Measurements from ENCODE around the gene CCDC17.

CCDC17 gene

GRCh38 chr1:45583666-45584350 lies 40.0 kb downstream of the CCDC17 start, which contains the start of gene NASP:
Gene NASP (plus strand): TSS chr1:45584041. CDS start chr1:45584147, 106 bp downstream.
- peak; percentile 92 for DNase-seq (ENCODE audit: low spot score)

GRCh38 chr1:45583264-45583665 lies 40.6 kb downstream of the CCDC17 start:
- DNase-seq (ENCODE audit: low spot score): peak; percentile 97

GRCh38 chr1:45574105-45574626 lies 49.7 kb downstream of the CCDC17 start:
- DNase-seq (ENCODE audit: low spot score): no peak

- no peak for DNase-seq (ENCODE audit: low spot score)
Measured at GRCh38 chr1:45573231-45573804, 50.5 kb downstream of the CCDC17 start.

- no peak for DNase-seq (ENCODE audit: low spot score)
Measured at GRCh38 chr1:45570631-45571030, 53.2 kb downstream of the CCDC17 start.

All from activated CD4-positive, alpha-beta T cell treated with anti-CD3 and anti-CD28 coated beads, Interleukin-2, Interleukin-4, amounts not matched to agents 100 ng/mL and 50 ng/mL, durations not matched to agents 16 hours and 8 hours (primary cell).